Esophagus muscularis mucosa (tissue), 4 donors: ENCODE results near the gene TNFRSF1A.
A peak's percentile ranks its signal among the peaks of the same experiment; 100 is the strongest.

Experiments used
- CTCF ChIP-seq, 3 experiments: fragments of 200-600 bp in 2 of 3; fragments of 450-650 bp in 1 of 3; sonication (generic) in 2 of 3; IDR thresholded peaks; one replicate each; pipeline ENCODE4 v1.5.1; 2017 to 2019; ENCODE audit warnings: antibody characterized with exemption in 3 of 3, mild to moderate bottlenecking in 2 of 3, moderate library complexity in 1 of 3
- EP300 ChIP-seq: sonication (generic); formaldehyde crosslinking; IDR thresholded peaks from one replicate; pipeline ENCODE4 v1.6.1; 2017; ENCODE audit warnings: antibody characterized with exemption
- POLR2A ChIP-seq: fragments of 450-650 bp; IDR thresholded peaks from one replicate; pipeline ENCODE4 v1.6.1; 2017; ENCODE audit warnings: antibody characterized with exemption, moderate library complexity, mild to moderate bottlenecking, low read depth
- POLR2AphosphoS5 ChIP-seq, 2 donors: sonication (generic); formaldehyde crosslinking; IDR thresholded peaks; one replicate each; pipeline ENCODE4 v1.6.1; 2017; ENCODE audit warnings: antibody characterized with exemption in 2 of 2

GRCh38 chr12:6364044-6364374 lies 22.1 kb upstream of the TNFRSF1A start:
- TF ChIP-seq POLR2A (no peak), CTCF (IDR thresholded peaks at IDR 0.05) (no peak), EP300 (no peak), POLR2AphosphoS5 (IDR thresholded peaks at IDR 0.05) (peak in 1 of 2 donors; percentile 3)
